ENCODE measurements around the gene RPL13A. TPM values are rescaled to one million over a fixed set of nuclear protein-coding genes. Genes with fewer than 3 reads are reported as not detected.

The RPL13A gene
- total and polyA plus RNA-seq, 12 donors, result 1,171 to 2,740 (median 1,355) TPM

DNA sequence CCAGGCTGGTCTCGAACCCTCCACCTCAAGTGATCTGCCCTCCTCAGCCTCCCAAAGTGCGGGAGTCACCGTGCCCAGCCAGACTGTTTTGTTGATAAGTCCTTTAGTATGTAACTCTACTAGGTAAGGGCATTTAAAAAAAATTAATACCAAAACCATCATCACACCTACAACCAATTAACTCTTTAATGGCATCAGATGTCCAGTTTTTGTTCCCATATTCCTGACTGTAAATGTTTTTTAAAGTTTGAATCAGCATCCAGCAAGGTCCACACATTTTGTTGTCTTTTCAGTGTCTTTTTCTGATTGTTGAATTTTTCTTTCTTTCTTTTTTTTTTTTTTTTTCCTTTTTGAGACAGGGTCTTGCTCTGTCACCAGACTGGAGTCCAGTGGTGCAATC, 30.6 kb downstream of the RPL13A start:
- H3K36me3 ChIP-seq, result peaks cover 0 to 58% (median 0%) of the 10 kb centered on the region in 9 donors
- ATAC-seq, result no peak
- DNase-seq, result no peak
- H3K27me3 ChIP-seq, result no peaks in the 10 kb centered on the region
- WGBS, 2 donors, result 96 to 98% methylated on average over 3 of the region's 3 CpGs
- intact Hi-C loops (cut with DNase I), result loop anchor here in 1 of 10 donors (10.0 kb wide), 1 partner anchor 347 kb away; the partner anchor contains the start of gene PNKP
- TF ChIP-seq, protein P1, sequence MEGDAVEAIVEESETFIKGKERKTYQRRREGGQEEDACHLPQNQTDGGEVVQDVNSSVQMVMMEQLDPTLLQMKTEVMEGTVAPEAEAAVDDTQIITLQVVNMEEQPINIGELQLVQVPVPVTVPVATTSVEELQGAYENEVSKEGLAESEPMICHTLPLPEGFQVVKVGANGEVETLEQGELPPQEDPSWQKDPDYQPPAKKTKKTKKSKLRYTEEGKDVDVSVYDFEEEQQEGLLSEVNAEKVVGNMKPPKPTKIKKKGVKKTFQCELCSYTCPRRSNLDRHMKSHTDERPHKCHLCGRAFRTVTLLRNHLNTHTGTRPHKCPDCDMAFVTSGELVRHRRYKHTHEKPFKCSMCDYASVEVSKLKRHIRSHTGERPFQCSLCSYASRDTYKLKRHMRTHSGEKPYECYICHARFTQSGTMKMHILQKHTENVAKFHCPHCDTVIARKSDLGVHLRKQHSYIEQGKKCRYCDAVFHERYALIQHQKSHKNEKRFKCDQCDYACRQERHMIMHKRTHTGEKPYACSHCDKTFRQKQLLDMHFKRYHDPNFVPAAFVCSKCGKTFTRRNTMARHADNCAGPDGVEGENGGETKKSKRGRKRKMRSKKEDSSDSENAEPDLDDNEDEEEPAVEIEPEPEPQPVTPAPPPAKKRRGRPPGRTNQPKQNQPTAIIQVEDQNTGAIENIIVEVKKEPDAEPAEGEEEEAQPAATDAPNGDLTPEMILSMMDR (IDR thresholded peaks at IDR 0.05), result no peak
- H3K4me1 ChIP-seq, result peaks cover 0 to 48% (median 22%) of the 10 kb centered on the region in 9 donors
- H3K4me3 ChIP-seq, result no peak overlapping the region
- no peaks in the 10 kb centered on the region for H3K9me3 ChIP-seq
- peak overlapping the region in 1 of 10 donors; percentile 14 for H3K27ac ChIP-seq

DNA sequence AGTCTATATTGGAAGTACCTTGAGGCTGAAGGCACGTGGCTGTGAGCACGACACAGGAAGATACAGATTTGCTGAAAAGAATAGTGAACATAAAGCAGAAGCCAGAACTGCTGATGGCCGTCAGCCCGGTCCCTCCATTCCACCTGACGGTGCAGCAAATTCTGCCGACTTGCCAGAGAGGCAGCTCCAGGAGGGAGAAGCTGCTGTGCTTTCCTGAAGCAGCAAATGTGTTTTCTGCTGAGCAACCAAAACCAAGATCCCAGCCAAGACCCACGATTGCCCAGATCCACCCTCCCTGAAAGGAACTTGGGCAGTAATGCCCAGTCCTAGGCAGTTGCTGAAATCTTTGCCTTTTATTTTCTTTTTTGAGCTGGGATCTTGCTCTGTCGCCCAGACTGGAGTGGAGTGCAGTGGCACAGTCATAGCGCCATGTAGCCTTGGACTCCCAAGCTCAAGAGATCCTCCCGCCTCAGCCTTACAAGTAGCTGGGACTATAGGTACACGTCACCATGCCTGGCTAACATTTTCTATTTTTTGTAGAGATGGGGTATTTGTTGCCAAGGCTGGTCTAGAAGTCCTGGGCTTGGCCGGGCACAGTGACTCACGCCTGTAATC, 33.4 kb downstream of the RPL13A start:
- no peaks in the 10 kb centered on the region for H3K27me3 ChIP-seq
- peak in 1 of 2 donors; percentile 34 for DNase-seq
- peaks cover 0 to 65% (median 0%) of the 10 kb centered on the region in 9 donors for H3K36me3 ChIP-seq
- peak overlapping the region in 1 of 10 donors; percentile 59 for H3K27ac ChIP-seq
- H3K4me3 ChIP-seq, result no peak overlapping the region
- no peaks in the 10 kb centered on the region for H3K9me3 ChIP-seq
- intact Hi-C loops (cut with DNase I), result no loop called here
- TF ChIP-seq, protein P1 (IDR thresholded peaks at IDR 0.05), result no peak
- WGBS, 2 donors, result 75 to 83% methylated on average over 13 of the region's 13 CpGs
- peaks cover 0 to 27% (median 0%) of the 10 kb centered on the region in 9 donors for H3K4me1 ChIP-seq
- peak; percentile 29 to 62 (median 44) for ATAC-seq

DNA sequence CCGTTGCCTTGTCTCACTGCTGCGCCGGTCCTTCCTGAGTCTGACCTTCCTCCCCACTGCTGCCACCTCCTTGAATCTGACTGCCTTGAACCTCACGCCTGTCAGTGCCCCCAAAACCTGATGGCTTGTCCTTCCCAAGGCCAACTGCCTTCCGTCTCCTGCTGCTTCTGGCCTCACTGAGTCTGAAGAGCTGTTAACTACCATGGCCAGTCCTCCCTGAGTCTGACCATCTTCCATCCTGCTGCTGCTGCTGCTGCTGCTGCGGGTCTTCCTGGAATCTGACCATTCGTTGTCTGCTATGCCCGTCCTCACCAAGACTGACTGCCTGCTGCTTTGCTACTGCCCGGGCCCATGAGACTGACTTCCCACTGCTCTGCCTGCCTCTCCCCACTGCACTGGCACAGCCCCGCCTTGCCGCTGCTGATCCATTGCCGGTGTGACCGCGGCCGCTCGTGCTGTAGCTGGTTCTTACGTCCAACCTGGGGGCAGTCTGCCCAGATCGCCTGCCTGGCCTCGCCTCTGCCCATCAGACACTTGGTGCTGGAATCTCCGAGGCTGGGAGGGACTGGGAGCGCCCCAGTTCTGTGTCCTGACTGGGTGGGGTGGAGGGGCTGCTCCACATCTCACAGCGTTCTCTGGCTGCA, 37.5 kb downstream of the RPL13A start:
- TF ChIP-seq, protein P1 (IDR thresholded peaks at IDR 0.05), result no peak
- Histone ChIP-seq H3K27me3 (no peaks in the 10 kb centered on the region), H3K4me3 (no peak overlapping the region), H3K36me3 (peaks cover 0 to 67% (median 0%) of the 10 kb centered on the region in 9 donors), H3K9me3 (no peaks in the 10 kb centered on the region), H3K27ac (no peak overlapping the region), H3K4me1 (peaks cover 0 to 24% (median 4%) of the 10 kb centered on the region in 9 donors)
- DNase-seq (no peak), ATAC-seq (no peak)
- intact Hi-C loops (cut with DNase I), result no loop called here
- WGBS, 2 donors, result 87 to 90% methylated on average over 22 of the region's 22 CpGs

DNA sequence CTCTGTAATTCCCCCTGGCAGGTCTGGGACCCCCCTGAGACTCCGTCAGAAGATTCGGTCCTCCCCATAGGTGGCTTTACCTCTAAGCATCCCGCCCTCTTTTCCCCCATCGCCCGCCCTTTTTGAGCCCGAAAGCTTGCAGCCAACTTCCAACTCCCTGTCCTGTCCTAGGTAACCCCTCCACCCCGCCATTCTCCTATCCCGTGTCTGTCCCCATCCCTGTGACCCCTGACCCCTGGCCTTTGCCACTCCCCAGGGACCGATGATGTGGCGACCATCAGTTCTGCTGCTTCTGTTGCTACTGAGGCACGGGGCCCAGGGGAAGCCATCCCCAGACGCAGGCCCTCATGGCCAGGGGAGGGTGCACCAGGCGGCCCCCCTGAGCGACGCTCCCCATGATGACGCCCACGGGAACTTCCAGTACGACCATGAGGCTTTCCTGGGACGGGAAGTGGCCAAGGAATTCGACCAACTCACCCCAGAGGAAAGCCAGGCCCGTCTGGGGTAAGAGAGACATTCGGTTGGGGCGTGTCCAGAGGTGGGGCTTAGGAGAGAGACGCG, 40.9 kb downstream of the RPL13A start:
- H3K9me3 ChIP-seq, result no peaks in the 10 kb centered on the region
- intact Hi-C loops (cut with DNase I), result no loop called here
- TF ChIP-seq, protein P1 (IDR thresholded peaks at IDR 0.05), result no peak
- DNase-seq (peak; percentile 29 to 31), ATAC-seq (peak in 6 of 8 donors; percentile 7 to 24 (median 15))
- H3K4me3 ChIP-seq, result peak overlapping the region; percentile 16 to 64 (median 56)
- H3K27me3 ChIP-seq, result no peaks in the 10 kb centered on the region
- H3K4me1 ChIP-seq, result peaks cover 0 to 25% (median 8%) of the 10 kb centered on the region in 9 donors
- peak overlapping the region in 8 of 10 donors; percentile 31 to 80 (median 57) for H3K27ac ChIP-seq
- 38 to 43% methylated on average over 25 of the region's 25 CpGs for WGBS, 2 donors
- H3K36me3 ChIP-seq, result peaks cover 0 to 71% (median 0%) of the 10 kb centered on the region in 9 donors
